AG04450 (cell line): ENCODE measurements around the gene ARCN1. TPM values are rescaled to one million over a fixed set of nuclear protein-coding genes. Genes with fewer than 3 reads are reported as not detected.
"Not testable (repeated sequence)": the region's sequence is repeated elsewhere in the genome, so short reads cannot be mapped to it uniquely, and the experiment has no call there.

Experiments
- CTCF ChIA-PET: fragments of 300-600, 350-600 bp; formaldehyde crosslinking; extraction: SDS; loops from one replicate; lab custom pipeline; 2022; ENCODE audit warnings: antibody characterized with exemption, inconsistent platforms; lab: Charles Lee
- POLR2A ChIA-PET: fragments of 350-600 bp; formaldehyde crosslinking; extraction: SDS; loops from one replicate; lab custom pipeline; 2021; ENCODE audit warnings: antibody characterized with exemption, inconsistent platforms; lab: Yijun Ruan, JAX
- DNase-seq: peaks from one replicate; pipeline ENCODE4 v3.0.0-alpha.2; 2011; ENCODE audit warnings: low read depth, low spot score
- H3K27ac ChIP-seq: one replicate; pipeline ENCODE4 v1.5.1; 2012; ENCODE audit warnings: low read depth, low read length, control low read depth
- H3K27me3 ChIP-seq: one replicate; pipeline ENCODE4 v1.6.0; 2012; ENCODE audit warnings: low read length; ENCODE audit not compliant: control insufficient read depth, insufficient read depth
- H3K4me3 ChIP-seq: 2 replicates; pipeline ENCODE4 v1.5.1; 2011; ENCODE audit warnings: mild to moderate bottlenecking, low read depth, low read length, control low read depth
- H3K9me3 ChIP-seq: 2 replicates; pipeline ENCODE4 v1.5.1; 2012; ENCODE audit warnings: low read length; ENCODE audit not compliant: control insufficient read depth, insufficient read depth
- CTCF ChIP-seq: IDR thresholded peaks from 2 replicates; pipeline ENCODE4 v1.5.1; 2011; ENCODE audit warnings: low read depth, low read length, control low read depth, inconsistent platforms
- polyA plus RNA-seq: library from polyadenylated mRNA; depleted of rRNA; stranded (reverse); fragments of >200 nt; gene quantifications from 2 replicates; pipeline ENCODE4 v1.2.3, GENCODE V29; 2011

ARCN1 gene
- polyA plus RNA-seq, 1 experiment = 387 TPM

- Histone ChIP-seq H3K4me3 (no peak overlapping the region), H3K9me3 (no peaks in the 10 kb centered on the region), H3K27ac (no peak overlapping the region), H3K27me3 (no peaks in the 10 kb centered on the region)
- ChIA-PET POLR2A (interaction anchor here (0.6 to 0.7 kb wide), 2 partner anchors 74 to 541 kb away, joined by 3 to 5 read pairs; no protein-coding TSS in a partner anchor), CTCF (interaction anchor here (0.6 to 3.7 kb wide), 6 partner anchors 9 to 613 kb away, joined by 3 to 29 read pairs (median 6); partner anchors contain the start of gene CBL)
- TF ChIP-seq CTCF = no peak
- DNase-seq = no peak
Observed at GRCh38 chr11:118592616-118593367, 20.6 kb downstream of the ARCN1 start.

GRCh38 chr11:118594984-118595383 lies 22.8 kb downstream of the ARCN1 start:
- H3K27ac ChIP-seq, H3K9me3 ChIP-seq, H3K4me3 ChIP-seq, DNase-seq, H3K27me3 ChIP-seq: not testable (repeated sequence)
- ChIA-PET CTCF (interaction anchor here (0.6 to 3.7 kb wide), 10 partner anchors 9 to 65 kb away, joined by 4 to 40 read pairs (median 8); partner anchors contain the start of gene PHLDB1), POLR2A (interaction anchor here (1.2 to 1.7 kb wide), 3 partner anchors 9 to 26 kb away, joined by 3 to 11 read pairs (median 3); no protein-coding TSS in a partner anchor)
- TF ChIP-seq CTCF = peak; percentile 55

GRCh38 chr11:118596224-118597146 lies 24.3 kb downstream of the ARCN1 start:
- DNase-seq = no peak
- POLR2A ChIA-PET = interaction anchor here (1.7 kb wide), 1 partner anchor 9 kb away, joined by 11 read pairs; no protein-coding TSS in a partner anchor
- no peaks in the 10 kb centered on the region for H3K9me3 ChIP-seq
- no peak for TF ChIP-seq CTCF
- CTCF ChIA-PET = no interaction called here
- H3K27ac ChIP-seq = no peak overlapping the region
- H3K4me3 ChIP-seq = no peak overlapping the region
- no peaks in the 10 kb centered on the region for H3K27me3 ChIP-seq

GRCh38 chr11:118597556-118597955 lies 25.3 kb downstream of the ARCN1 start:
- Histone ChIP-seq H3K4me3 (no peak overlapping the region), H3K27me3 (no peaks in the 10 kb centered on the region), H3K27ac (no peak overlapping the region), H3K9me3 (no peaks in the 10 kb centered on the region)
- no peak for DNase-seq
- no peak for TF ChIP-seq CTCF
- POLR2A ChIA-PET = interaction anchor here (1.0 kb wide), 1 partner anchor 24 kb away, joined by 3 read pairs; no protein-coding TSS in a partner anchor
- CTCF ChIA-PET = interaction anchor here (1.3 to 1.5 kb wide), 3 partner anchors 13 to 63 kb away, joined by 3 to 4 read pairs (median 3); no protein-coding TSS in a partner anchor
